GM21723 (cell line): Measurements from ENCODE around the gene NUP98.
"Not testable (repeated sequence)": the region's sequence is repeated elsewhere in the genome, so short reads cannot be mapped to it uniquely, and the experiment has no call there.

Source experiments
- ATAC-seq: cut with Tn5 transposase; IDR thresholded peaks from one replicate; pipeline ENCODE4 v1.9.1; 2021; ENCODE audit warnings: mild to moderate bottlenecking, moderate library complexity; ENCODE audit not compliant: unreplicated experiment

NUP98 gene

DNA sequence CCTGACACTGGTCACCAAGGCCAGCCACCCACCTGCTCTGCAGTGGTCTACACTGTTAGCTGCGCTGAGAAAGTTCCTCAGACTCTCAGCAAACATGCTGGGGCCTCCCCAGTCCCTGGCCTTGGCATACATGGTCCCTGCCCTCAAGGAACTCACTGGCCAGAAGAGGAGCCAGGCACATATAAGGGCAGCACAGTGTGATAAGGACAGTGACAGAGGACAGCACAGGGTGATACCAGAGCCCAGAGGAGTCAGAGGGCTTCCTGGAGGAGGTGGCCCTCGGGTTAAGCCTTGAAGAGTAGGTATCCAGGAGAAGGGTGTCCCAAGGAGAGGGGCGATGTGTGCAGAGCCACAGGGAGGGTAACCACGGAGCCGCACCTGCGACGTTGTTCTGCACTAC is 151.8 kb downstream of the NUP98 start:
- no peak for ATAC-seq

DNA sequence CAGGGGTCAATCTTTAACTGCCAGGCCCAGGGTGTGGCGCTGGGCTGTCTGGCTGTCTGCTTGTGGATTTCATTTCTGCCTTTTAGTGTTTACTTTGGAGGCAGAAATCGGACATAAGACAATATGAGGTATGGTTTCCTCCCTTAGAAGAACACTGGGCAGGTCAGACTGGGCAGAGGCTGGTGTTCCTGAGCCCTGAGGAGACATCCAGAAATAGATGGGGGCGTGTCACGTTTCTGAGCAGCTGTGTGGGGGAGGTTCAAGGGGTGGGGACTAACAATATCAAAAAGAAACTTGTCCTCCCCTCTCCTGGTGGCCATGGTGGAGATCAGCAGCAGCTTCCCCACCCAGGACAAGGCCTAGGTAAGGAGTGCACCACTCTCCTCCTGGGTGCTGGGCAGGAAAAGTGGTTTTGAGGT is 152.5 kb downstream of the NUP98 start, which contains the start of gene ART1:
TSS of gene ART1 (plus strand) at position 312 of the 419 bp plus-strand sequence. CDS start 14,086 bp downstream, outside the sequence.
- no peak for ATAC-seq

DNA sequence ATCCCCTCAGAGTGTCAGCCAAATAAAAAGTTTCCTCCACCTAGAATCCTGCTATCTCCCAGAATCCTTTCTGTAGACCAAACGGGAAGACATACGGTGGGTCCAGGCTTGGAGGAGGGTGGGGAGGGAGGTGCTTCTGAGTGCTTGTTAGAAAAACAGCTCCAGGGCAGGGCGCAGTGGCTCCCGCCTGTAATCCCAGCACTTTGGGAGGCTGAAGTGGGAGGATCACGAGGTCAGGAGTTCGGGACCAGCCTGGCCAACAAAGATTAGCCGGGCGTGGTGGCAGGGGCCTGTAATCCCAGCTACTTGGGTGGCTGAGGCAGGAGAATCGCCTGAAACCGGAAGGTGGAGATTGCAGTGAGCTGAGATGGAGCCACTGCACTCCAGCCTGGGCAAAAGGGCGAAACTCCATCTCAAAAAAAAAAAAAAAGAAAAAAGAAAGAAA is 154.2 kb downstream of the NUP98 start:
- ATAC-seq, result not testable (repeated sequence)

GRCh38 chr11:3642071-3642951 is 155.0 kb downstream of the NUP98 start:
- ATAC-seq, result no peak

DNA sequence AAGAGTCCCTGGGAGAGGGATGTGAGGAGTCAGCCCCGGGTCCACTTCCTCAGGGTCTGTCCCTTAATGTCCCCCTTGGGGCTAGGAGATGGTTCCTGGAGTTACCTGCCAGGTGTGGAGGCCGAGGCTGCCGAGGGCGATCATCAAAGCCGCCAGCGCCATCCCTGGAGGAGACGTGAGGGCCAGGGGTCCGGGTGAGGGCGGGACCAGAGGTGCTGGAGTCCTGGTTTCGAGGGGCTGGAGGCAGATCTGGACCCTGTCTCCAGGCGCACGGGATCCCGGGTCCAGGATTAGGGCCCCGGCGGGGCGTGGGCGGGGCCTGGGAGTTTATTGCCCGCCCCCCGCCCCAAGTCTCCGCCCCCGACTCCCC is 155.7 kb downstream of the NUP98 start, which contains the start of gene ART5:
TSS of gene ART5 (minus strand) at position 292 of the 370 bp plus-strand sequence. CDS start at position 162, 130 bp downstream.
- no peak for ATAC-seq

GRCh38 chr11:3641191-3641590 is 156.2 kb downstream of the NUP98 start:
- no peak for ATAC-seq

GRCh38 chr11:3639841-3640240 is 157.5 kb downstream of the NUP98 start:
- ATAC-seq, result no peak

GRCh38 chr11:3638513-3638912 is 158.8 kb downstream of the NUP98 start:
- no peak for ATAC-seq

- ATAC-seq, result no peak
Measured at GRCh38 chr11:3637201-3637600, 160.2 kb downstream of the NUP98 start.

DNA sequence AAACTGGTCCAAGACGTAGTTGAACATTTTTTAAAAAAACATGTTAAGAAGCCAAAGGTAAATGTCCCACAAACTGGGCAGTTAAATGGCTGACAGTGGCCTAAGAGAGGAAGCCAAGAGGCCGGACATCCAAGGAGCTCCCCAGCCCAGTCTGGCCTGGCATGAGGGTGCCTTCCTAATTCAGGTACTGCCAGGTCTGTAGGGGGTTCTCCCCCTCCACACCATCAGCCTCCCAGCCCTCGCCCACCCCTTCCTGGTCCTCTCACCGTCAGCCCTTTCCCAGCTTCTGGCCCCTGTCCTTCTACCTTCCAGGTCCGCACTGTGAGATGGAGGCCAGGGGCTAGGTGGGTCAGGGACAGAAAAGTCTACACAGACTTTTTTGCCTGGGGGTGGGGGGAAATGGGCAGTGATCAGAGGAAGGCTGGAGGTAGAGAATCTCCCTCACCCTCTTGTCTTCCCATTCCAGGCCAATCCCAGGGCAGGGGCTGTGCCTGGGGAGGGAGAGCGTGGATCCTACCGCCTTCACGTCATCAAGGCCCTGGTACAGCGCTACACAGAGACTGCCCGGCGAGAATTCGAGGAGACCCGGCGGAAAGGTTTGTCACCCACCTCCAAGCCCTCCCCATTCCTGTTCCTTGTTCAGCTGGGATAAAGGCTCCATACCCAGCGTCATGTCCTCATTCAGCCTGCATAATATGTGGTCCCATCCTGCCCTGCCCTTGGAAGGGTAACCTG is 161.5 kb downstream of the NUP98 start:
- ATAC-seq, result no peak

- no peak for ATAC-seq
Measured at GRCh38 chr11:3632070-3632660, 165.2 kb downstream of the NUP98 start.

DNA sequence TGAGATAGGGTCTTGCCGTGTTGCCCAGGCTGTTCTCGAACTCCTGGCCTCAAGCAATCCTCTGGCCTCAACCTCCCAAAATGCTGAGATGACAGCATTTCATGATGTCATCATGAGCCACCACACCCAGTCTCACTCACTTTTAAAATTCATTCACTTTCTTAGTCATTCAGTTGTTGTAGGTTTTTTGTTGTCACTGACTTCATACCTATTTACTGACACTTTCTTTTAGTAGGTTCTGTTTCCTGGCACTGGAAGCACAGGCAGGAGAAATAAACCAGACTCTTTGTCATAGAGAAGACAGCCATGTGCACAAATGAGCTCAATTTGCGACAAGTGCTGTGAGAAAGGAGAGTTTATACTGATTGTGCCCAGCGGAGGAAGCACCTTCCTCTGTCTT is 166.0 kb downstream of the NUP98 start:
- no peak for ATAC-seq

- ATAC-seq, result no peak
Measured at GRCh38 chr11:3627291-3627690, 170.1 kb downstream of the NUP98 start.

- ATAC-seq, result no peak
Measured at GRCh38 chr11:3626250-3626960, 170.9 kb downstream of the NUP98 start.
